Ascending aorta (tissue), 2 donors: ENCODE data around the gene GPX4. TPM values are rescaled to one million over a fixed set of nuclear protein-coding genes. Genes with fewer than 3 reads are reported as not detected.

ENCODE experiments used
- DNase-seq, 2 donors: peaks; one replicate each; pipeline ENCODE4 v3.0.0-alpha.2; 2019; ENCODE audit warnings: low spot score in 2 of 2
- H3K27ac ChIP-seq, 2 donors: fragments of 200-600 bp; sonication (generic); one replicate each; pipeline ENCODE4 v1.5.1; 2016 to 2017; ENCODE audit warnings: mild to moderate bottlenecking in 1 of 2
- H3K27me3 ChIP-seq: fragments of 200-600 bp; sonication (generic); one replicate; pipeline ENCODE4 v1.5.1; 2017
- H3K36me3 ChIP-seq, 2 donors: fragments of 200-600 bp; sonication (generic); one replicate each; pipeline ENCODE4 v1.5.1; 2016
- H3K4me1 ChIP-seq, 2 donors: fragments of 200-600 bp; sonication (generic); one replicate each; pipeline ENCODE4 v1.5.1; 2016 to 2017; ENCODE audit warnings: mild to moderate bottlenecking in 1 of 2
- H3K4me3 ChIP-seq, 2 donors: fragments of 200-600 bp; sonication (generic); one replicate each; pipeline ENCODE4 v1.5.1; 2016 to 2017; ENCODE audit warnings: mild to moderate bottlenecking in 1 of 2
- H3K9me3 ChIP-seq, 2 donors: fragments of 200-600 bp; sonication (generic); one replicate each; pipeline ENCODE4 v1.5.1; 2016
- intact Hi-C: fragments of 100-400 bp; cut with DNase I; formaldehyde crosslinking; loops from one replicate; pipeline ENCODE4 v1.15.1; 2023
- total RNA-seq: library from RNA; depleted of rRNA; stranded (reverse); fragments of >200 nt; gene quantifications from one replicate; pipeline ENCODE4 v1.1.0, GENCODE V29; 2016
- TF ChIP-seq, protein P1 (sequence below), 3 experiments: fragments of 200-600 bp in 2 of 3; fragments of 450-650 bp in 1 of 3; sonication (generic) in 2 of 3; IDR thresholded peaks; one replicate each; pipeline ENCODE4 v1.5.1; 2016 to 2019; ENCODE audit warnings: antibody characterized with exemption in 3 of 3, mild to moderate bottlenecking in 1 of 3, moderate library complexity in 1 of 3

GPX4 gene
- total RNA-seq, 1 donor from 2014 or later, result 348 TPM

DNA sequence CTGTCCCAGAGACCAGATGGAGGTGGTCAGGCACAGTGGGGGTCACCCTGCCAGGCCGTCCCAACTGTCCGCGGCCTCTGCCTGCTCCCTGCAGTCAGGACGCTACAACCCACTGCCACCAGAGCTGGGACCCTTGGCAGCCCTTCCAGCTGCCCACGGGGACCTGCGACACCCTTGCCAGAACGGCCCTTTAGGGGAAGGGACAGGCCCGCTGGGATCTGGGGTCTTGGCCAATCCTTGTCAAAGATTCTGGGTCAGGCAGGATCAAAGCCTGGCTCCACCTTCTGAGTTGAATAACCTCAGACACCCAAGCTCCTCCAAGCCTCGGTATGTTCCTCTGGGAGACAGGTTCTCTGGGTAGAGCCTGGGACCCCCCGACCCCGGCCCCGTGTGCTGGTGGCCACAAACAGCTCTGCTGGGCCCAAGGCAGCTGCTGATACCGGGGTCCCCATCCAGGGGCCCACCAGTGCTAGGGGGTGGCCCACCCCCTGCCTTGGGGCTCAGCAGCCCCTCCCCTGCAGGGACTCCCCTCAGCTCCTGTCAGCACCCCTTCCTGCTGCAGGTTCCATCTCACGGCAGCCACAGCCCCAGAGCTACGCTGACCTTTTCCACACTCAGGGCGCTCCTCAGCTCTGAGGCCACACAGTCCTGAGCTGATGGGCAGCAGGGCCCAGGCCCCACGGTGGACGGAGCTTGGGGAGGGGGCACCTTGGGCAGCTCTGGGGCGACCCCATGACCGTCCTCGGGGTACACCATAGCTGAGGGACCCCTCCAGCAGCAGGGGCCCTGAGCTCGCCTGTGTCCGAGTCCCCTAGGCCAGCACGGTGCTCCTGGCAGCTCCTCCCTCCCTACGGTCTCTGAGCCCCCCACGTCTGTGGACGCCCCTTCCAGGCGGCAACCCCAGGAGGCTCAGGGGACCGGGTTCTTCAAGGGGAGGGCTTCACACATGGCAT, 51.8 kb downstream of the GPX4 start:
- no peak for DNase-seq
- Histone ChIP-seq H3K27me3 (no peaks in the 10 kb centered on the region), H3K27ac (peak overlapping the region; percentile 89 to 95), H3K36me3 (peaks cover 8 to 13% of the 10 kb centered on the region in 2 donors), H3K9me3 (no peaks in the 10 kb centered on the region), H3K4me1 (peaks cover 17 to 42% of the 10 kb centered on the region in 2 donors), H3K4me3 (peak overlapping the region in 1 of 2 donors; percentile 45)
- TF ChIP-seq, protein P1, sequence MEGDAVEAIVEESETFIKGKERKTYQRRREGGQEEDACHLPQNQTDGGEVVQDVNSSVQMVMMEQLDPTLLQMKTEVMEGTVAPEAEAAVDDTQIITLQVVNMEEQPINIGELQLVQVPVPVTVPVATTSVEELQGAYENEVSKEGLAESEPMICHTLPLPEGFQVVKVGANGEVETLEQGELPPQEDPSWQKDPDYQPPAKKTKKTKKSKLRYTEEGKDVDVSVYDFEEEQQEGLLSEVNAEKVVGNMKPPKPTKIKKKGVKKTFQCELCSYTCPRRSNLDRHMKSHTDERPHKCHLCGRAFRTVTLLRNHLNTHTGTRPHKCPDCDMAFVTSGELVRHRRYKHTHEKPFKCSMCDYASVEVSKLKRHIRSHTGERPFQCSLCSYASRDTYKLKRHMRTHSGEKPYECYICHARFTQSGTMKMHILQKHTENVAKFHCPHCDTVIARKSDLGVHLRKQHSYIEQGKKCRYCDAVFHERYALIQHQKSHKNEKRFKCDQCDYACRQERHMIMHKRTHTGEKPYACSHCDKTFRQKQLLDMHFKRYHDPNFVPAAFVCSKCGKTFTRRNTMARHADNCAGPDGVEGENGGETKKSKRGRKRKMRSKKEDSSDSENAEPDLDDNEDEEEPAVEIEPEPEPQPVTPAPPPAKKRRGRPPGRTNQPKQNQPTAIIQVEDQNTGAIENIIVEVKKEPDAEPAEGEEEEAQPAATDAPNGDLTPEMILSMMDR (IDR thresholded peaks at IDR 0.05), result no peak
- intact Hi-C loops, result loop anchor here (1.0 kb wide), 2 partner anchors 17 to 24 kb away; no protein-coding TSS in a partner anchor

Other genes starting within 250 kb of the GPX4 start
- 1,680 TPM for gene CFD, start 244.3 kb upstream of the GPX4 start, total RNA-seq
- 73.2 TPM for gene MED16, start 210.8 kb upstream of the GPX4 start, total RNA-seq
- gene RNU6-9, start 210.5 kb upstream of the GPX4 start, total RNA-seq, result not detected
- 81.5 TPM for gene R3HDM4, start 190.8 kb upstream of the GPX4 start, total RNA-seq
- not detected for gene KISS1R, start 186.7 kb upstream of the GPX4 start, total RNA-seq
- gene ARID3A, start 178.0 kb upstream of the GPX4 start, total RNA-seq, result 55.3 TPM
- 65.7 TPM for gene WDR18, start 119.6 kb upstream of the GPX4 start, total RNA-seq
- gene GRIN3B, start 103.6 kb upstream of the GPX4 start, total RNA-seq, result not detected
- gene TMEM259, start 82.9 kb upstream of the GPX4 start, total RNA-seq, result 452 TPM
- gene RNU6-2, start 82.5 kb upstream of the GPX4 start, total RNA-seq, result not detected
- 79.1 TPM for gene CNN2, start 77.4 kb upstream of the GPX4 start, total RNA-seq
- 96.6 TPM for gene ABCA7, start 63.9 kb upstream of the GPX4 start, total RNA-seq
- 66.5 TPM for gene ARHGAP45, start 36.8 kb upstream of the GPX4 start, total RNA-seq
- gene POLR2E, start 8.6 kb upstream of the GPX4 start, total RNA-seq, result 72.1 TPM
- 120 TPM for gene SBNO2, start 70.3 kb downstream of the GPX4 start, total RNA-seq
- 104 TPM for gene STK11, start 101.8 kb downstream of the GPX4 start, total RNA-seq
- 1.9 TPM for gene CBARP, start 134.0 kb downstream of the GPX4 start, total RNA-seq
- gene ATP5F1D, start 137.8 kb downstream of the GPX4 start, total RNA-seq, result 232 TPM
- gene MIDN, start 144.6 kb downstream of the GPX4 start, total RNA-seq, result 307 TPM
- gene CIRBP, start 165.3 kb downstream of the GPX4 start, total RNA-seq, result 442 TPM
- gene FAM174C, start 171.5 kb downstream of the GPX4 start, total RNA-seq, result 156 TPM
- gene EFNA2, start 181.9 kb downstream of the GPX4 start, total RNA-seq, result not detected